Erythroblast (primary cell): ENCODE data around the gene SUGCT.

ENCODE experiments used
- GATA1 ChIP-seq: IDR thresholded peaks from 2 replicates; pipeline ENCODE4 v1.6.1; 2011; ENCODE audit warnings: low read depth, mild to moderate bottlenecking, control low read depth, low read length, moderate library complexity
- POLR2A ChIP-seq: IDR thresholded peaks from 2 replicates; pipeline ENCODE4 v1.6.1; 2011; ENCODE audit warnings: mild to moderate bottlenecking, low read length

- TF ChIP-seq POLR2A (no peak), GATA1 (no peak)
Measured at GRCh38 chr7:40138973-40139372, 4.2 kb downstream of the SUGCT start.
